Smooth muscle cell (in vitro differentiated cells): ENCODE data around the gene TAPT1. TPM values are rescaled to one million over a fixed set of nuclear protein-coding genes. Genes with fewer than 3 reads are reported as not detected.

ENCODE experiments used
- DNase-seq: peaks from one replicate; lab custom pipeline; 2025; ENCODE audit not compliant: unreplicated experiment; lab: John Stamatoyannopoulos, UW
- H2AFZ ChIP-seq: fragments of 200-600 bp; sonication (generic); 2 replicates; pipeline ENCODE4 v1.6.0; 2016; ENCODE audit warnings: antibody characterized with exemption, low read depth, mild to moderate bottlenecking
- H3F3A ChIP-seq: fragments of 200-600 bp; sonication (generic); 2 replicates; pipeline ENCODE4 v1.6.0; 2017; ENCODE audit warnings: antibody characterized with exemption, low read depth
- H3K27ac ChIP-seq: fragments of 200-600 bp; sonication (generic); 2 replicates; pipeline ENCODE4 v1.5.1; 2016; ENCODE audit warnings: low read depth, mild to moderate bottlenecking
- H3K27me3 ChIP-seq: fragments of 200-600 bp; sonication (generic); 2 replicates; pipeline ENCODE4 v1.6.1; 2016; ENCODE audit warnings: low read depth, mild to moderate bottlenecking
- H3K36me3 ChIP-seq: fragments of 200-600 bp; sonication (generic); 2 replicates; pipeline ENCODE4 v1.5.1; 2016; ENCODE audit warnings: low read depth
- H3K4me1 ChIP-seq: fragments of 200-600 bp; sonication (generic); 2 replicates; pipeline ENCODE4 v1.5.1; 2016; ENCODE audit warnings: low read depth
- H3K4me2 ChIP-seq: fragments of 200-600 bp; sonication (generic); 2 replicates; pipeline ENCODE4 v1.6.0; 2016; ENCODE audit warnings: mild to moderate bottlenecking
- H3K4me3 ChIP-seq: fragments of 200-600 bp; sonication (generic); 2 replicates; pipeline ENCODE4 v1.5.1; 2016; ENCODE audit warnings: mild to moderate bottlenecking
- H3K79me2 ChIP-seq: fragments of 200-600 bp; sonication (generic); 2 replicates; pipeline ENCODE4 v1.6.0; 2016; ENCODE audit warnings: low read depth, mild to moderate bottlenecking
- H3K9ac ChIP-seq: fragments of 200-600 bp; sonication (generic); 2 replicates; pipeline ENCODE4 v1.6.0; 2016; ENCODE audit warnings: low read depth
- H3K9me3 ChIP-seq: fragments of 200-600 bp; sonication (generic); replicated peaks from 2 replicates; pipeline ENCODE4 v1.5.1; 2016; ENCODE audit warnings: low read depth
- H4K20me1 ChIP-seq: fragments of 200-600 bp; sonication (generic); 2 replicates; pipeline ENCODE4 v1.6.0; 2016; ENCODE audit warnings: low read depth
- WGBS: methylation state at CpG from one replicate; pipeline ENCODE4 v1.1.7; 2016; ENCODE audit warnings: low lambda C conversion rate; 5-methylcytosine and 5-hydroxymethylcytosine counted together
- polyA plus RNA-seq: library from polyadenylated mRNA; unstranded; fragments of >200 nt; fragmentation: Nextera tagmentation; extraction: Ambion mirVana; gene quantifications from 2 replicates; pipeline ENCODE4 v1.2.1, GENCODE V29; 2016
- total RNA-seq: library from RNA; depleted of rRNA; stranded (reverse); fragments of >200 nt; gene quantifications from 2 replicates; pipeline ENCODE4 v1.2.3, GENCODE V29; 2014
- TF ChIP-seq, protein P1 (sequence below): fragments of 200-600 bp; sonication (generic); IDR thresholded peaks from 2 replicates; pipeline ENCODE4 v1.5.1; 2017; ENCODE audit warnings: borderline replicate concordance, mild to moderate bottlenecking, antibody characterized with exemption; ENCODE audit not compliant: insufficient read depth, poor library complexity, severe bottlenecking

The TAPT1 gene
- total and polyA plus RNA-seq, 2 experiments from 2014 or later: 7.9 to 12.9 TPM

DNA sequence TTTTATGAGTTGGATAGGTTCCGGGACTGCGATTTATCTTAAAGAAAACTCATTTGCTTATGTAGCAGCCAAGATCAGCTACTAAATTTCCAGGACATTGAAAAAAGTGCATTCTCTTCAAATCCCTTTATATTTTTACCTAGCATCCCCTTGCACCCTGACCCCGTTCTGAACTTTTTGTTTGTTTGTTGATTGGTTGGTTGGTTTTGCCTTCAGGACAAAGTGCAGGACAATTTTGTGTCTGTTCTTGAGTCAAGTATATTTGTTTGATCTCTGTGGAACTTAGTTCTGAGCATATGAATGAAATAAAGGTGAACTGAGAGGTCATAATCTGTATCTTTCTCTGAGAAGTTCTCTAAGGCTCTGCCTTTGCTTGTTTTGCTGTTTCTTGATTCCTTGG lies 12.8 kb upstream of the TAPT1 start:
- no peaks in the 10 kb centered on the region for H3K27me3 ChIP-seq
- H3F3A ChIP-seq: no peaks in the 10 kb centered on the region
- TF ChIP-seq, protein P1, sequence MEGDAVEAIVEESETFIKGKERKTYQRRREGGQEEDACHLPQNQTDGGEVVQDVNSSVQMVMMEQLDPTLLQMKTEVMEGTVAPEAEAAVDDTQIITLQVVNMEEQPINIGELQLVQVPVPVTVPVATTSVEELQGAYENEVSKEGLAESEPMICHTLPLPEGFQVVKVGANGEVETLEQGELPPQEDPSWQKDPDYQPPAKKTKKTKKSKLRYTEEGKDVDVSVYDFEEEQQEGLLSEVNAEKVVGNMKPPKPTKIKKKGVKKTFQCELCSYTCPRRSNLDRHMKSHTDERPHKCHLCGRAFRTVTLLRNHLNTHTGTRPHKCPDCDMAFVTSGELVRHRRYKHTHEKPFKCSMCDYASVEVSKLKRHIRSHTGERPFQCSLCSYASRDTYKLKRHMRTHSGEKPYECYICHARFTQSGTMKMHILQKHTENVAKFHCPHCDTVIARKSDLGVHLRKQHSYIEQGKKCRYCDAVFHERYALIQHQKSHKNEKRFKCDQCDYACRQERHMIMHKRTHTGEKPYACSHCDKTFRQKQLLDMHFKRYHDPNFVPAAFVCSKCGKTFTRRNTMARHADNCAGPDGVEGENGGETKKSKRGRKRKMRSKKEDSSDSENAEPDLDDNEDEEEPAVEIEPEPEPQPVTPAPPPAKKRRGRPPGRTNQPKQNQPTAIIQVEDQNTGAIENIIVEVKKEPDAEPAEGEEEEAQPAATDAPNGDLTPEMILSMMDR: no peak
- no peak overlapping the region for H3K27ac ChIP-seq
- H3K79me2 ChIP-seq: no peaks in the 10 kb centered on the region
- no peak overlapping the region for H2AFZ ChIP-seq
- no peaks in the 10 kb centered on the region for H3K36me3 ChIP-seq
- no peaks in the 10 kb centered on the region for H4K20me1 ChIP-seq
- H3K4me1 ChIP-seq: no peaks in the 10 kb centered on the region
- no peak for DNase-seq
- no peak overlapping the region for H3K9ac ChIP-seq
- WGBS: 98% methylated on average over 3 of the region's 3 CpGs
- no peak overlapping the region for H3K4me2 ChIP-seq
- H3K4me3 ChIP-seq: no peak overlapping the region
- no peaks in the 10 kb centered on the region for H3K9me3 ChIP-seq

DNA sequence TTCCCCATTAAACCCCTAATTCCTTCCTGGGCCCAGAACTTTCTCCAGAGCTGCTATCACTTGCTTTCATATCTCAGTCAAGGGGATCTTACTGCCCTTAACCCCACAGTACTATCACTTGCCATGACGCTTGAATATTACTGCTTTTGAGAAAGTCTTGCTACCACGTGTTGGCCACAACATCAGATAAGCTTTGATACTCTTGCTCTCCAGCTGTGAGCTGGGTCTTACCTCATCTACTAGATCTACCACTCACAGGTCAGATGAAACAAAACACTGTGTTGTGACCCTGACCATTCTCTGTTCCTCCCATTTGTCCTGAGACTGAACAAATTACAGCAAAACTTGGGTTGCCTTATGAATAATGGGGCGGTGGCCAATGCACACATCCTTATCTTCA lies 12.1 kb upstream of the TAPT1 start:
- H4K20me1 ChIP-seq: no peaks in the 10 kb centered on the region
- no peak overlapping the region for H3K4me2 ChIP-seq
- H3K4me3 ChIP-seq: no peak overlapping the region
- no peaks in the 10 kb centered on the region for H3K27me3 ChIP-seq
- no peaks in the 10 kb centered on the region for H3K36me3 ChIP-seq
- TF ChIP-seq, protein P1: no peak
- H3K4me1 ChIP-seq: no peaks in the 10 kb centered on the region
- no peak overlapping the region for H2AFZ ChIP-seq
- no peak overlapping the region for H3K27ac ChIP-seq
- no peaks in the 10 kb centered on the region for H3K9me3 ChIP-seq
- 82% methylated on average over 3 of the region's 3 CpGs for WGBS
- no peaks in the 10 kb centered on the region for H3K79me2 ChIP-seq
- H3F3A ChIP-seq: no peaks in the 10 kb centered on the region
- no peak overlapping the region for H3K9ac ChIP-seq
- no peak for DNase-seq

DNA sequence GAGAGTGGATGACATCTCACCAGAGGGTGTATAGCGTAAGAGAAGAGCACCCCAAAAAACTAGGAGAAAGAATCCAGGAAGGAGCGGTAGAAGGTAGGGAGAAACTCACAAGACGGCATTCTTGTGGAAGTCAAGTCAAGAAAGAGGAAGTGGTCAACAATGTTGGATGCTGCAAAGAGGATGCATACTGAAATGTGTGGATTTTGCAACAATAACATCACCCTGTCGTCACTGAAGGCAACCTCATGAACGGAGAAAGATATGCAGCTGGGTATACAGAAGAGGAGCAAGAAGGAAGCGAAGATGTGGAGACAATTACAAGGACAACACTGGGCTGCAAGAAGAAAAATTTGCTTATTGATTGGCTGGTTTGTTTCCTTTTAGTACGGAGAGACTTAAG lies 11.4 kb upstream of the TAPT1 start:
- no peaks in the 10 kb centered on the region for H3K27me3 ChIP-seq
- H3K27ac ChIP-seq: no peak overlapping the region
- no peak overlapping the region for H3K9ac ChIP-seq
- no peaks in the 10 kb centered on the region for H4K20me1 ChIP-seq
- DNase-seq: no peak
- no peaks in the 10 kb centered on the region for H3K79me2 ChIP-seq
- H3F3A ChIP-seq: no peaks in the 10 kb centered on the region
- H3K36me3 ChIP-seq: no peaks in the 10 kb centered on the region
- no peak overlapping the region for H3K4me2 ChIP-seq
- no peak overlapping the region for H3K4me3 ChIP-seq
- no peak overlapping the region for H2AFZ ChIP-seq
- TF ChIP-seq, protein P1: no peak
- no peaks in the 10 kb centered on the region for H3K9me3 ChIP-seq
- no peaks in the 10 kb centered on the region for H3K4me1 ChIP-seq
- 96% methylated on average over 7 of the region's 7 CpGs for WGBS

DNA sequence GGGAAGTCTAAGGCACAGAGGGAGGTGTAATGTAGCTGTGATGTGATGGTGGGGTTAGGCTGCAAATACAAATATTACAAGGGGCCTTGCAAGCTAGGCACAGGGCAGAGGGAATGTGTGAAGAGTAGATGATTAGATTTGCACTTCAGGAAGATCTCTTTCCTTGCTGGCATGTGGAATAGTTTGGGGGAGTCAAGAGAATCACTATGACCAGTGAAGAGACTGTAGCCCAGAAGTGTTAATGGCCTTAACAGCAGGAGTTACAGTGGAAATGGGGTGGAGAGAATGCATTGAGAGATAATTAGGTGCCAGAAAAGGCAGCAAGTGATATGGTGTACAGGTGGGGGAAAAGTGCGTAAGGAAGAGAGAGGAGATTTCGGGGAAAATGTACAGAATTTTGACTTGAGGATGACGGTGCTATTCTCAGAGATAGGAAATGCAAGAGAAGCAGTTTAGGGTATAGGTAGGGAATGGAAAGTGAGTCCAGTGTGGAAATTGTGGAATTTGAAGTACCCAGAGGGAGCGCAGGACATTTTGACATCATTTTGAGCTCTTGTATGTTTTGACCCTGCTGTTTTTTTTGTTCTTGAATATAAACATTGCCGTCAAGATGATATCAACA lies 10.2 kb upstream of the TAPT1 start:
- H3K4me1 ChIP-seq: peaks cover 6% of the 10 kb centered on the region
- no peaks in the 10 kb centered on the region for H3K27me3 ChIP-seq
- TF ChIP-seq, protein P1: no peak
- H3F3A ChIP-seq: no peaks in the 10 kb centered on the region
- H3K27ac ChIP-seq: no peak overlapping the region
- H3K9ac ChIP-seq: no peak overlapping the region
- H2AFZ ChIP-seq: no peak overlapping the region
- no peaks in the 10 kb centered on the region for H3K36me3 ChIP-seq
- H3K4me2 ChIP-seq: no peak overlapping the region
- H3K9me3 ChIP-seq: no peaks in the 10 kb centered on the region
- H3K4me3 ChIP-seq: no peak overlapping the region
- no peaks in the 10 kb centered on the region for H3K79me2 ChIP-seq
- no peak for DNase-seq
- 98% methylated on average over 5 of the region's 5 CpGs for WGBS
- no peaks in the 10 kb centered on the region for H4K20me1 ChIP-seq
